ENCODE results near the gene HYAL3.
"Not testable (repeated sequence)": the region's sequence is repeated elsewhere in the genome, so short reads cannot be mapped to it uniquely, and the experiment has no call there.

HYAL3 gene

GRCh38 chr3:50322386-50323091 is 23.3 kb upstream of the HYAL3 start, which contains the start of gene HYAL2:
Gene HYAL2, minus strand, starts transcription at chr3:50322745. Its CDS starts 2,256 bp downstream, at chr3:50320489.
- no peaks in the 10 kb centered on the region for H3K27me3 Mint-ChIP-seq
- no peaks in the 10 kb centered on the region for H3K36me3 Mint-ChIP-seq
- no peaks in the 10 kb centered on the region for H3K9me3 Mint-ChIP-seq (ENCODE audit: low read depth)
- peaks cover 34% of the 10 kb centered on the region for H3K4me1 Mint-ChIP-seq (ENCODE audit: low read depth)
- peak within 1 kb of the TSS; percentile 95 for H3K27ac Mint-ChIP-seq
- peak within 1 kb of the TSS; percentile 83 for H3K4me3 Mint-ChIP-seq

- no peak overlapping the region for H3K4me3 Mint-ChIP-seq
- no peaks in the 10 kb centered on the region for H3K36me3 Mint-ChIP-seq
- H3K27me3 Mint-ChIP-seq: no peaks in the 10 kb centered on the region
- H3K9me3 Mint-ChIP-seq (ENCODE audit: low read depth): no peaks in the 10 kb centered on the region
- H3K27ac Mint-ChIP-seq: no peak overlapping the region
- H3K4me1 Mint-ChIP-seq (ENCODE audit: low read depth): peaks cover 33% of the 10 kb centered on the region
Observed at GRCh38 chr3:50322115-50322385, 22.8 kb upstream of the HYAL3 start.

- Mint-ChIP-seq H3K9me3 (ENCODE audit: low read depth) (no peaks in the 10 kb centered on the region), H3K4me1 (ENCODE audit: low read depth) (peaks cover 34% of the 10 kb centered on the region), H3K36me3 (no peaks in the 10 kb centered on the region), H3K4me3 (peak overlapping the region; percentile 83), H3K27me3 (no peaks in the 10 kb centered on the region), H3K27ac (peak overlapping the region; percentile 95)
Observed at GRCh38 chr3:50321336-50322114, 22.3 kb upstream of the HYAL3 start.

GRCh38 chr3:50320853-50321335 is 21.7 kb upstream of the HYAL3 start:
- H3K4me1 Mint-ChIP-seq (ENCODE audit: low read depth): peaks cover 34% of the 10 kb centered on the region
- H3K4me3 Mint-ChIP-seq: peak overlapping the region; percentile 94
- no peaks in the 10 kb centered on the region for H3K27me3 Mint-ChIP-seq
- H3K27ac Mint-ChIP-seq: peak overlapping the region; percentile 78
- peaks cover 2% of the 10 kb centered on the region for H3K36me3 Mint-ChIP-seq
- H3K9me3 Mint-ChIP-seq (ENCODE audit: low read depth): no peaks in the 10 kb centered on the region

GRCh38 chr3:50319894-50320625 is 20.9 kb upstream of the HYAL3 start:
- Mint-ChIP-seq H3K36me3 (peaks cover 2% of the 10 kb centered on the region), H3K9me3 (ENCODE audit: low read depth) (no peaks in the 10 kb centered on the region), H3K4me1 (ENCODE audit: low read depth) (peaks cover 34% of the 10 kb centered on the region), H3K27ac (no peak overlapping the region), H3K27me3 (no peaks in the 10 kb centered on the region), H3K4me3 (peak overlapping the region; percentile 94)

- Mint-ChIP-seq H3K4me1 (ENCODE audit: low read depth) (peaks cover 27% of the 10 kb centered on the region), H3K9me3 (ENCODE audit: low read depth) (no peaks in the 10 kb centered on the region), H3K4me3 (peak overlapping the region; percentile 94), H3K27ac (no peak overlapping the region), H3K27me3 (no peaks in the 10 kb centered on the region), H3K36me3 (peaks cover 2% of the 10 kb centered on the region)
Observed at GRCh38 chr3:50319181-50319893, 20.1 kb upstream of the HYAL3 start.

GRCh38 chr3:50318615-50319014 is 19.4 kb upstream of the HYAL3 start:
- Mint-ChIP-seq H3K4me1 (ENCODE audit: low read depth) (peaks cover 27% of the 10 kb centered on the region), H3K27me3 (no peaks in the 10 kb centered on the region), H3K9me3 (ENCODE audit: low read depth) (no peaks in the 10 kb centered on the region), H3K4me3 (peak overlapping the region; percentile 51), H3K27ac (peak overlapping the region; percentile 28), H3K36me3 (peaks cover 2% of the 10 kb centered on the region)

- no peaks in the 10 kb centered on the region for H3K9me3 Mint-ChIP-seq (ENCODE audit: low read depth)
- no peak overlapping the region for H3K4me3 Mint-ChIP-seq
- H3K27ac Mint-ChIP-seq: no peak overlapping the region
- peaks cover 27% of the 10 kb centered on the region for H3K4me1 Mint-ChIP-seq (ENCODE audit: low read depth)
- H3K36me3 Mint-ChIP-seq: peaks cover 2% of the 10 kb centered on the region
- H3K27me3 Mint-ChIP-seq: no peaks in the 10 kb centered on the region
Observed at GRCh38 chr3:50318163-50318562, 19.0 kb upstream of the HYAL3 start.

GRCh38 chr3:50317300-50317699 is 18.1 kb upstream of the HYAL3 start:
- no peaks in the 10 kb centered on the region for H3K9me3 Mint-ChIP-seq (ENCODE audit: low read depth)
- H3K4me3 Mint-ChIP-seq: no peak overlapping the region
- no peak overlapping the region for H3K27ac Mint-ChIP-seq
- peaks cover 27% of the 10 kb centered on the region for H3K4me1 Mint-ChIP-seq (ENCODE audit: low read depth)
- no peaks in the 10 kb centered on the region for H3K27me3 Mint-ChIP-seq
- H3K36me3 Mint-ChIP-seq: peaks cover 2% of the 10 kb centered on the region

GRCh38 chr3:50316657-50317242 is 17.5 kb upstream of the HYAL3 start:
- Mint-ChIP-seq H3K4me3 (peak overlapping the region; percentile 63), H3K27me3 (no peaks in the 10 kb centered on the region), H3K4me1 (ENCODE audit: low read depth) (peaks cover 27% of the 10 kb centered on the region), H3K27ac (peak overlapping the region; percentile 35), H3K9me3 (ENCODE audit: low read depth) (no peaks in the 10 kb centered on the region), H3K36me3 (peaks cover 2% of the 10 kb centered on the region)

- Mint-ChIP-seq H3K27ac (no peak overlapping the region), H3K4me1 (ENCODE audit: low read depth) (peaks cover 20% of the 10 kb centered on the region), H3K9me3 (ENCODE audit: low read depth) (no peaks in the 10 kb centered on the region), H3K36me3 (peaks cover 2% of the 10 kb centered on the region), H3K4me3 (no peak overlapping the region), H3K27me3 (no peaks in the 10 kb centered on the region)
Observed at GRCh38 chr3:50314816-50315215, 15.6 kb upstream of the HYAL3 start.

- Mint-ChIP-seq H3K36me3 (peaks cover 2% of the 10 kb centered on the region), H3K27ac (peak overlapping the region; percentile 8)
Observed at GRCh38 chr3:50314342-50314741, 15.1 kb upstream of the HYAL3 start.

GRCh38 chr3:50312041-50312440 is 12.8 kb upstream of the HYAL3 start:
- not testable (repeated sequence) for H3K36me3 Mint-ChIP-seq; H3K4me3 Mint-ChIP-seq; H3K27ac Mint-ChIP-seq; H3K27me3 Mint-ChIP-seq; H3K9me3 Mint-ChIP-seq (ENCODE audit: low read depth)
- peaks cover 12% of the 10 kb centered on the region for H3K4me1 Mint-ChIP-seq (ENCODE audit: low read depth)

More at GRCh38 chr3:50314342-50314741, 15.1 kb upstream of the HYAL3 start:
- H3K27me3 Mint-ChIP-seq: no peaks in the 10 kb centered on the region
- H3K9me3 Mint-ChIP-seq (ENCODE audit: low read depth): no peaks in the 10 kb centered on the region
- H3K4me3 Mint-ChIP-seq: no peak overlapping the region
- H3K4me1 Mint-ChIP-seq (ENCODE audit: low read depth): peaks cover 19% of the 10 kb centered on the region

GRCh38 chr3:50304601-50305000 is 5.4 kb upstream of the HYAL3 start:
- no peaks in the 10 kb centered on the region for H3K27me3 Mint-ChIP-seq
- H3K4me3 Mint-ChIP-seq: no peak overlapping the region
- no peak overlapping the region for H3K27ac Mint-ChIP-seq
- peaks cover 16% of the 10 kb centered on the region for H3K4me1 Mint-ChIP-seq (ENCODE audit: low read depth)
- H3K36me3 Mint-ChIP-seq: no peaks in the 10 kb centered on the region
- H3K9me3 Mint-ChIP-seq (ENCODE audit: low read depth): no peaks in the 10 kb centered on the region
